ENCODE measurements around the gene EYS. TPM values are rescaled to one million over a fixed set of nuclear protein-coding genes. Genes with fewer than 3 reads are reported as not detected.
"Not testable (repeated sequence)": the region's sequence is repeated elsewhere in the genome, so short reads cannot be mapped to it uniquely, and the experiment has no call there.

EYS gene
- total RNA-seq, 1 experiment from 2014 or later: not detected

- H3K4me3 Mint-ChIP-seq: no peak overlapping the region
- WGBS (ENCODE audit: extremely low coverage, insufficient read length, low lambda C conversion rate): no CpG with 5 or more reads among the region's 1 CpG
- Histone ChIP-seq H4K20me1 (ENCODE audit: control insufficient read depth, insufficient read depth, insufficient read length) (no peaks in the 10 kb centered on the region), H2BK12ac (ENCODE audit: insufficient read length, low read depth, low read length) (no peak overlapping the region), H2BK15ac (ENCODE audit: low read depth, low read length) (no peak overlapping the region), H2BK120ac (ENCODE audit: low read depth, low read length, poor library complexity, severe bottlenecking) (no peak overlapping the region), H4K91ac (ENCODE audit: insufficient read length, low read depth, low read length) (no peak overlapping the region), H3K4me2 (ENCODE audit: insufficient read depth, insufficient read length, low read length) (no peak overlapping the region), H3K4me1 (ENCODE audit: insufficient read depth, low read length) (no peaks in the 10 kb centered on the region), H3K23me2 (ENCODE audit: insufficient read length, low read depth, low read length, poor library complexity, severe bottlenecking) (no peaks in the 10 kb centered on the region), H3K27ac (ENCODE audit: insufficient read length, low read depth, low read length) (no peak overlapping the region), H3K27me3 (ENCODE audit: insufficient read depth, low read length) (no peaks in the 10 kb centered on the region), H4K8ac (replicated peaks; ENCODE audit: insufficient read length, low read depth, low read length) (no peak overlapping the region), H3K56ac (ENCODE audit: insufficient read length, low read depth, low read length) (no peak overlapping the region), H4K5ac (ENCODE audit: insufficient read length, low read depth, low read length) (no peak overlapping the region), H2AK5ac (ENCODE audit: insufficient read length, low read length) (no peak overlapping the region), H3K9me3 (ENCODE audit: control insufficient read depth, low read depth, low read length) (no peaks in the 10 kb centered on the region), H3K23ac (ENCODE audit: insufficient read length, low read depth, low read length) (no peak overlapping the region), H2BK20ac (ENCODE audit: low read depth, low read length, poor library complexity, severe bottlenecking) (no peak overlapping the region), H3K79me1 (ENCODE audit: insufficient read depth, low read depth, low read length, poor library complexity, severe bottlenecking) (no peaks in the 10 kb centered on the region), H2AFZ (ENCODE audit: low read length) (no peak overlapping the region), H3T11ph (ENCODE audit: low read length) (no peak overlapping the region), H2BK5ac (ENCODE audit: insufficient read length, low read length) (no peak overlapping the region), H3K18ac (ENCODE audit: insufficient read length, low read depth, low read length) (no peak overlapping the region), H3K9ac (ENCODE audit: extremely low read depth, insufficient read length, low read length) (no peak overlapping the region), H3K4ac (ENCODE audit: low read depth, low read length) (no peak overlapping the region), H3K79me2 (ENCODE audit: insufficient read depth, low read length) (no peaks in the 10 kb centered on the region), H3K14ac (ENCODE audit: insufficient read depth, low read length) (no peak overlapping the region)
- no peak overlapping the region for H3K27ac Mint-ChIP-seq
- no peaks in the 10 kb centered on the region for H3K27me3 Mint-ChIP-seq (ENCODE audit: low read depth)
- peaks cover 30% of the 10 kb centered on the region in 2 experiments for H3K9me3 Mint-ChIP-seq
- H3K4me1 Mint-ChIP-seq: no peaks in the 10 kb centered on the region
- DNase-seq: no peak
- peaks cover 12 to 18% (median 16%) of the 10 kb centered on the region in 3 experiments for H3K36me3 Mint-ChIP-seq (ENCODE audit: insufficient read depth in 1 of 3, low read depth in 3 of 3)
- TF ChIP-seq CTCF (conservative IDR thresholded peaks at IDR 0.05): no peak
Measured at GRCh38 chr6:63757826-63758225, 1949.2 kb downstream of the EYS start.

GRCh38 chr6:63757275-63757674 lies 1949.8 kb downstream of the EYS start:
- not testable (repeated sequence) for H2BK120ac ChIP-seq (ENCODE audit: low read depth, low read length, poor library complexity, severe bottlenecking); H3K27me3 ChIP-seq (ENCODE audit: insufficient read depth, low read length); H3K4ac ChIP-seq (ENCODE audit: low read depth, low read length); H2BK12ac ChIP-seq (ENCODE audit: insufficient read length, low read depth, low read length); H3K79me1 ChIP-seq (ENCODE audit: insufficient read depth, low read depth, low read length, poor library complexity, severe bottlenecking); H4K91ac ChIP-seq (ENCODE audit: insufficient read length, low read depth, low read length); H2AK5ac ChIP-seq (ENCODE audit: insufficient read length, low read length); H3K4me1 Mint-ChIP-seq; H3K4me2 ChIP-seq (ENCODE audit: insufficient read depth, insufficient read length, low read length); H2BK5ac ChIP-seq (ENCODE audit: insufficient read length, low read length); H3K14ac ChIP-seq (ENCODE audit: insufficient read depth, low read length); H3K27me3 Mint-ChIP-seq (ENCODE audit: low read depth); H3K56ac ChIP-seq (ENCODE audit: insufficient read length, low read depth, low read length); H4K20me1 ChIP-seq (ENCODE audit: control insufficient read depth, insufficient read depth, insufficient read length); H3K27ac ChIP-seq (ENCODE audit: insufficient read length, low read depth, low read length); H3K4me1 ChIP-seq (ENCODE audit: insufficient read depth, low read length); H3K79me2 ChIP-seq (ENCODE audit: insufficient read depth, low read length); H2BK15ac ChIP-seq (ENCODE audit: low read depth, low read length); H3K27ac Mint-ChIP-seq; H3K9ac ChIP-seq (ENCODE audit: extremely low read depth, insufficient read length, low read length); H4K5ac ChIP-seq (ENCODE audit: insufficient read length, low read depth, low read length); H3K18ac ChIP-seq (ENCODE audit: insufficient read length, low read depth, low read length); H3K23ac ChIP-seq (ENCODE audit: insufficient read length, low read depth, low read length); DNase-seq; H4K8ac ChIP-seq (replicated peaks; ENCODE audit: insufficient read length, low read depth, low read length); H2BK20ac ChIP-seq (ENCODE audit: low read depth, low read length, poor library complexity, severe bottlenecking); H3K4me3 Mint-ChIP-seq; H3T11ph ChIP-seq (ENCODE audit: low read length); H2AFZ ChIP-seq (ENCODE audit: low read length); H3K23me2 ChIP-seq (ENCODE audit: insufficient read length, low read depth, low read length, poor library complexity, severe bottlenecking); H3K9me3 ChIP-seq (ENCODE audit: control insufficient read depth, low read depth, low read length)
- Mint-ChIP-seq H3K36me3 (ENCODE audit: insufficient read depth in 1 of 3, low read depth in 3 of 3) (peaks cover 12 to 18% (median 16%) of the 10 kb centered on the region in 3 experiments), H3K9me3 (peaks cover 30% of the 10 kb centered on the region in 2 experiments)
